T-helper 1 cell (primary cell): ENCODE results near the gene GSG1L2.
A peak's percentile ranks its signal among the peaks of the same experiment; 100 is the strongest.
"Not testable (repeated sequence)": the region's sequence is repeated elsewhere in the genome, so short reads cannot be mapped to it uniquely, and the experiment has no call there.

Experiments used
- DNase-seq, 5 donors: peaks; one replicate each; pipeline ENCODE4 v3.0.0-alpha.2; 2012 to 2020

GSG1L2 gene

GRCh38 chr17:9788601-9789000, 33.3 kb downstream of the GSG1L2 start:
- no peak for DNase-seq

GRCh38 chr17:9784544-9784943, 37.3 kb downstream of the GSG1L2 start:
- no peak for DNase-seq

- not testable (repeated sequence) for DNase-seq
Observed at GRCh38 chr17:9783465-9783864, 38.4 kb downstream of the GSG1L2 start.

- DNase-seq: no peak
Observed at GRCh38 chr17:9783050-9783449, 38.8 kb downstream of the GSG1L2 start.

GRCh38 chr17:9780552-9780951, 41.3 kb downstream of the GSG1L2 start:
- no peak for DNase-seq

GRCh38 chr17:9776911-9777310, 45.0 kb downstream of the GSG1L2 start:
- DNase-seq: no peak

GRCh38 chr17:9772658-9773057, 49.2 kb downstream of the GSG1L2 start:
- DNase-seq: no peak

GRCh38 chr17:9771465-9771864, 50.4 kb downstream of the GSG1L2 start:
- DNase-seq: no peak

- DNase-seq: no peak
Observed at GRCh38 chr17:9769036-9769695, 52.7 kb downstream of the GSG1L2 start.

- DNase-seq: no peak
Observed at GRCh38 chr17:9768381-9768934, 53.4 kb downstream of the GSG1L2 start.

GRCh38 chr17:9767432-9767991, 54.4 kb downstream of the GSG1L2 start:
- no peak for DNase-seq

- DNase-seq: no peak
Observed at GRCh38 chr17:9766970-9767369, 54.9 kb downstream of the GSG1L2 start.

GRCh38 chr17:9765322-9765721, 56.6 kb downstream of the GSG1L2 start:
- no peak for DNase-seq

- DNase-seq: peak in 1 of 5 donors; percentile 2
Observed at GRCh38 chr17:9763643-9764042, 58.2 kb downstream of the GSG1L2 start.

- peak in 1 of 5 donors; percentile 4 for DNase-seq
Observed at GRCh38 chr17:9760266-9760665, 61.6 kb downstream of the GSG1L2 start.

- DNase-seq: no peak
Observed at GRCh38 chr17:9755083-9755482, 66.8 kb downstream of the GSG1L2 start.
